GM23338 (cell line): ENCODE results near the gene SVOPL.

Source experiments
- POLR2AphosphoS5 ChIP-seq: IDR thresholded peaks from 2 replicates; pipeline ENCODE4 v1.6.1; 2016; ENCODE audit warnings: antibody characterized with exemption, low read depth
- TF ChIP-seq, protein P1 (sequence below), 2 experiments: fragments of 200-600 bp in 1 of 2; sonication (generic) in 1 of 2; conservative IDR thresholded peaks; 2 replicates each; pipeline versions ENCODE4 v1.5.1 to v1.6.1; 2016 to 2017; ENCODE audit warnings: antibody characterized with exemption in 2 of 2, low read depth in 2 of 2, mild to moderate bottlenecking in 2 of 2, moderate library complexity in 1 of 2

DNA sequence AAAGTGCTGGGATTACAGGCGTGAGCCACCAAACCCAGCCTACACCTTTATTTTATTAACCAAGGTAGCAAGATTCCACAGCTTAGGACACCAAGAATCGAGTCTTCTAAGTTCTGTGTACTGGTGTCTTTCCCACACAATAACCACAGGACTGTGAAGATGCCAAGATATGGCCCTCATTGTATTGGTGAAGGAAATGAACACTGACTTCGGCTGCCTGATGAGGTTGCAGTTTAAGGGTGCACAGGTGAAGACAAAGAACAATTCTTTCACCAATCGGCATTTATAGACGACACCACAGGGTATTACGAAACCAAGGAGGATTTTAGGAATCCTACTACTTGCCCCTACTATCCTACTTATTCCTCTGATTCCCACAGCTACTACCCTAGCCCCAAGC lies 47.5 kb upstream of the SVOPL start:
- TF ChIP-seq, protein P1, sequence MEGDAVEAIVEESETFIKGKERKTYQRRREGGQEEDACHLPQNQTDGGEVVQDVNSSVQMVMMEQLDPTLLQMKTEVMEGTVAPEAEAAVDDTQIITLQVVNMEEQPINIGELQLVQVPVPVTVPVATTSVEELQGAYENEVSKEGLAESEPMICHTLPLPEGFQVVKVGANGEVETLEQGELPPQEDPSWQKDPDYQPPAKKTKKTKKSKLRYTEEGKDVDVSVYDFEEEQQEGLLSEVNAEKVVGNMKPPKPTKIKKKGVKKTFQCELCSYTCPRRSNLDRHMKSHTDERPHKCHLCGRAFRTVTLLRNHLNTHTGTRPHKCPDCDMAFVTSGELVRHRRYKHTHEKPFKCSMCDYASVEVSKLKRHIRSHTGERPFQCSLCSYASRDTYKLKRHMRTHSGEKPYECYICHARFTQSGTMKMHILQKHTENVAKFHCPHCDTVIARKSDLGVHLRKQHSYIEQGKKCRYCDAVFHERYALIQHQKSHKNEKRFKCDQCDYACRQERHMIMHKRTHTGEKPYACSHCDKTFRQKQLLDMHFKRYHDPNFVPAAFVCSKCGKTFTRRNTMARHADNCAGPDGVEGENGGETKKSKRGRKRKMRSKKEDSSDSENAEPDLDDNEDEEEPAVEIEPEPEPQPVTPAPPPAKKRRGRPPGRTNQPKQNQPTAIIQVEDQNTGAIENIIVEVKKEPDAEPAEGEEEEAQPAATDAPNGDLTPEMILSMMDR (conservative IDR thresholded peaks at IDR 0.05; ENCODE audit: low read depth in 2 of 2) = no peak
- no peak for TF ChIP-seq POLR2AphosphoS5
